ENCODE measurements around the gene RBP5.
A peak's percentile ranks its signal among the peaks of the same experiment; 100 is the strongest.

The RBP5 gene

GRCh38 chr12:7145671-7146070 lies 17.0 kb upstream of the RBP5 start:
- DNase-seq (ENCODE audit: low spot score) = no peak

GRCh38 chr12:7144414-7145120 lies 15.9 kb upstream of the RBP5 start:
- peak; percentile 66 for DNase-seq (ENCODE audit: low spot score)

GRCh38 chr12:7143564-7143963 lies 14.9 kb upstream of the RBP5 start:
- DNase-seq (ENCODE audit: low spot score) = no peak

- no peak for DNase-seq (ENCODE audit: low spot score)
Measured at GRCh38 chr12:7142809-7143465, 14.2 kb upstream of the RBP5 start.

GRCh38 chr12:7142056-7142644 lies 13.5 kb upstream of the RBP5 start:
- DNase-seq (ENCODE audit: low spot score) = peak; percentile 86

- no peak for DNase-seq (ENCODE audit: low spot score)
Measured at GRCh38 chr12:7141351-7142005, 12.8 kb upstream of the RBP5 start.

GRCh38 chr12:7139200-7139599 lies 10.5 kb upstream of the RBP5 start:
- no peak for DNase-seq (ENCODE audit: low spot score)

GRCh38 chr12:7137908-7138307 lies 9.2 kb upstream of the RBP5 start:
- DNase-seq (ENCODE audit: low spot score) = no peak

GRCh38 chr12:7136676-7137075 lies 8.0 kb upstream of the RBP5 start:
- DNase-seq (ENCODE audit: low spot score) = no peak

- DNase-seq (ENCODE audit: low spot score) = no peak
Measured at GRCh38 chr12:7136071-7136470, 7.4 kb upstream of the RBP5 start.

GRCh38 chr12:7134396-7135166 lies 5.9 kb upstream of the RBP5 start:
- DNase-seq (ENCODE audit: low spot score) = no peak

- DNase-seq (ENCODE audit: low spot score) = peak; percentile 55
Measured at GRCh38 chr12:7131502-7131866, 2.8 kb upstream of the RBP5 start.

- peak; percentile 85 for DNase-seq (ENCODE audit: low spot score)
Measured at GRCh38 chr12:7130701-7131501, 2.2 kb upstream of the RBP5 start.

- peak; percentile 100 for DNase-seq (ENCODE audit: low spot score)
Measured at GRCh38 chr12:7129872-7130691, 1.4 kb upstream of the RBP5 start, which contains the start of gene CLSTN3. TSS of gene CLSTN3 (plus strand) at chr12:7130371. CDS start at chr12:7130649, 278 bp downstream.

GRCh38 chr12:7129287-7129871 lies 690 bp upstream of the RBP5 start:
- DNase-seq (ENCODE audit: low spot score) = no peak

- no peak for DNase-seq (ENCODE audit: low spot score)
Measured at GRCh38 chr12:7127916-7128626, 618 bp downstream of the RBP5 start.

GRCh38 chr12:7125632-7126227 lies 3.0 kb downstream of the RBP5 start:
- no peak for DNase-seq (ENCODE audit: low spot score)

GRCh38 chr12:7123806-7124522 lies 4.7 kb downstream of the RBP5 start:
- DNase-seq (ENCODE audit: low spot score) = no peak
